Testis (tissue), 3 donors: ENCODE measurements around the gene CDC42SE2. TPM values are rescaled to one million over a fixed set of nuclear protein-coding genes. Genes with fewer than 3 reads are reported as not detected.
"Not testable (repeated sequence)": the region's sequence is repeated elsewhere in the genome, so short reads cannot be mapped to it uniquely, and the experiment has no call there.

Experiments
- DNase-seq: peaks from one replicate; pipeline ENCODE4 v3.0.0-alpha.2; 2019
- H3K27ac ChIP-seq, 2 donors: fragments of 200-600 bp; sonication (generic); one replicate each; pipeline ENCODE4 v1.5.1; 2019
- H3K27me3 ChIP-seq: fragments of 200-600 bp; sonication (generic); one replicate; pipeline ENCODE4 v1.5.1; 2019
- H3K36me3 ChIP-seq: fragments of 200-600 bp; sonication (generic); one replicate; pipeline ENCODE4 v1.5.1; 2017; ENCODE audit warnings: low read depth; ENCODE audit errors: missing control alignments
- H3K4me1 ChIP-seq: fragments of 200-600 bp; sonication (generic); one replicate; pipeline ENCODE4 v1.5.1; 2019
- H3K4me3 ChIP-seq, 2 donors: fragments of 200-600 bp; sonication (generic); one replicate each; pipeline ENCODE4 v1.5.1; 2017 to 2019
- H3K9me3 ChIP-seq: fragments of 200-600 bp; sonication (generic); one replicate; pipeline ENCODE4 v1.5.1; 2017
- POLR2A ChIP-seq: fragments of 450-650 bp; IDR thresholded peaks from one replicate; pipeline ENCODE4 v1.6.1; 2017; ENCODE audit warnings: antibody characterized with exemption, mild to moderate bottlenecking, moderate library complexity
- WGBS, 2 donors: methylation state at CpG; one replicate each; pipeline ENCODE4 v1.1.5; 2018; 5-methylcytosine and 5-hydroxymethylcytosine counted together
- intact Hi-C: fragments of 100-400 bp; cut with DNase I; formaldehyde crosslinking; loops from one replicate; pipeline ENCODE4 v1.15.1; 2023; ENCODE audit warnings: low total_unique reads
- polyA plus RNA-seq: library from polyadenylated mRNA; stranded (reverse); fragments of 350-450 nt; fragmentation: Illumina TruSeq; extraction: RNeasy Lipid Tissue Mini Kit (QIAGEN cat#74804); gene quantifications from one replicate; pipeline ENCODE4 v1.2.3, GENCODE V29; 2014; ENCODE audit warnings: low read depth, low replicate concordance; ENCODE audit not compliant: insufficient read depth
- total RNA-seq, 2 donors: library from RNA; depleted of rRNA; stranded (reverse); fragments of >200 nt; gene quantifications; one replicate each; pipeline ENCODE4 v1.2.3, GENCODE V29; 2016
- TF ChIP-seq, protein P1 (sequence below), 3 experiments: fragments of 450-650 bp in 2 of 3; fragments of 200-600 bp in 1 of 3; sonication (generic) in 1 of 3; IDR thresholded peaks; one replicate each; pipeline ENCODE4 v1.5.1; 2016 to 2019; ENCODE audit warnings: antibody characterized with exemption in 3 of 3, mild to moderate bottlenecking in 2 of 3, moderate library complexity in 1 of 3

CDC42SE2 gene
- total and polyA plus RNA-seq, 3 donors from 2014 or later: 57.6 to 72.8 (median 67.1) TPM

DNA sequence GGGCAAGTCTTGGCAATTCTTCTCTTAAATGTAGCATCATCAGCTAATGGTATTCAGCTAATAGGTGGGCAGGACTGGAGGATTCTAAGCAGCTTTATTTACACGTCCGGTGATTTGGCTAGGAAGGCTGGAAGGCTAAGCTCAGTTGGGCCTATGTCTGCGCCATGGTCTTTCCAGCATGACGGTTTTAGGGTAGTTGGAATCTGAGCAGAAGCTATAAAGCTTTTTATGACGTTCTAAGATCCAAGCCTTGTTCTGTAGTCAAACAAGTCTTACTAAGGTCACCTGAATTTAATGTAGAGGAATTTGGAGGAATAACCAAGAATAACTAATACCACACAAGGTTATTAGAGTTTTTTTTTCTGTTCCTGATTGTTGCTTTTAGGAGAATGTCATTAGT lies 66.2 kb downstream of the CDC42SE2 start:
- intact Hi-C loops: no loop called here
- Histone ChIP-seq H3K4me3 (no peak overlapping the region), H3K27ac (no peak overlapping the region), H3K4me1 (no peaks in the 10 kb centered on the region), H3K36me3 (no peaks in the 10 kb centered on the region), H3K27me3 (no peaks in the 10 kb centered on the region), H3K9me3 (no peaks in the 10 kb centered on the region)
- 86 to 97% methylated on average over 5 of the region's 5 CpGs for WGBS, 2 donors
- no peak for DNase-seq
- TF ChIP-seq, protein P1, sequence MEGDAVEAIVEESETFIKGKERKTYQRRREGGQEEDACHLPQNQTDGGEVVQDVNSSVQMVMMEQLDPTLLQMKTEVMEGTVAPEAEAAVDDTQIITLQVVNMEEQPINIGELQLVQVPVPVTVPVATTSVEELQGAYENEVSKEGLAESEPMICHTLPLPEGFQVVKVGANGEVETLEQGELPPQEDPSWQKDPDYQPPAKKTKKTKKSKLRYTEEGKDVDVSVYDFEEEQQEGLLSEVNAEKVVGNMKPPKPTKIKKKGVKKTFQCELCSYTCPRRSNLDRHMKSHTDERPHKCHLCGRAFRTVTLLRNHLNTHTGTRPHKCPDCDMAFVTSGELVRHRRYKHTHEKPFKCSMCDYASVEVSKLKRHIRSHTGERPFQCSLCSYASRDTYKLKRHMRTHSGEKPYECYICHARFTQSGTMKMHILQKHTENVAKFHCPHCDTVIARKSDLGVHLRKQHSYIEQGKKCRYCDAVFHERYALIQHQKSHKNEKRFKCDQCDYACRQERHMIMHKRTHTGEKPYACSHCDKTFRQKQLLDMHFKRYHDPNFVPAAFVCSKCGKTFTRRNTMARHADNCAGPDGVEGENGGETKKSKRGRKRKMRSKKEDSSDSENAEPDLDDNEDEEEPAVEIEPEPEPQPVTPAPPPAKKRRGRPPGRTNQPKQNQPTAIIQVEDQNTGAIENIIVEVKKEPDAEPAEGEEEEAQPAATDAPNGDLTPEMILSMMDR (IDR thresholded peaks at IDR 0.05): no peak
- no peak for TF ChIP-seq POLR2A

DNA sequence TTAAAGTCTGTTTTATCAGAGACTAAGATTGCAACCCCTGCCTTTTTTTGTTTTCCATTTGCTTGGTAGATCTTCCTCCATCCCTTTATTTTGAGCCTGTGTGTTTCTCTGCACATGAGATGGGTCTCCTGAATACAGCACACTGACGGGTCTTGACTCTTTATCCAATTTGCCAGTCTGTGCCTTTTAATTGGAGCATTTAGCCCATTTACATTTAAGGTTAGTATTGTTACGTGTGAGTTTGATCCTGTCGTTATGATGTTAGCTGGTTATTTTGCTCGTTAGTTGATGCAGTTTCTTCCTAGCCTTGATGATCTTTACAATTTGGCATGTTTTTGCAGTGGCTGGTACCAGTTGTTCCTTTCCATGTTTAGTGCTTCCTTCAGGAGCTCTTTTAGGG lies 71.9 kb downstream of the CDC42SE2 start:
- H3K36me3 ChIP-seq, H3K4me1 ChIP-seq, H3K9me3 ChIP-seq, H3K4me3 ChIP-seq, intact Hi-C loops, DNase-seq, H3K27me3 ChIP-seq, H3K27ac ChIP-seq: not testable (repeated sequence)
- WGBS, 2 donors: 90 to 100% methylated on average over 3 to 4 of the region's 4 CpGs

DNA sequence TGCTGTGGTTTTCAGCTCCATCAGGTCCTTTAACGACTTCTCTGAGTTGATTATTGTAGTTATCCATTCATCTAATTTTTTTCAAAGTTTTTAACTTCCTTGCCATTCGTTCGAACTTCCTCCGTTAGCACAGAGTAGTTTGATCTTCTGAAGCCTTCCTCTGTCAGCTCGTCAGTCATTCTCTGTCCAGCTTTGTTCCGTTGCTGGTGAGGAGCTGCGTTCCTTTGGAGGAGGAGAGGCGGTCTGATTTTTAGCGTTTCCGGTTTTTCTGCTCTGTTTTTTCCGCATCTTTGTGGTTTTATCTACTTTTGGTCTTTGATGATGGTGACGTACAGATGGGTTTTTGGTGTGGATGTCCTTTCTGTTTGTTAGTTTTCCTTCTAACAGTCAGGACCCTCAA lies 72.9 kb downstream of the CDC42SE2 start:
- H3K4me3 ChIP-seq, H3K27me3 ChIP-seq, H3K36me3 ChIP-seq, H3K4me1 ChIP-seq, H3K27ac ChIP-seq, H3K9me3 ChIP-seq, DNase-seq, intact Hi-C loops: not testable (repeated sequence)
- 93 to 97% methylated on average over 12 of the region's 12 CpGs for WGBS, 2 donors

DNA sequence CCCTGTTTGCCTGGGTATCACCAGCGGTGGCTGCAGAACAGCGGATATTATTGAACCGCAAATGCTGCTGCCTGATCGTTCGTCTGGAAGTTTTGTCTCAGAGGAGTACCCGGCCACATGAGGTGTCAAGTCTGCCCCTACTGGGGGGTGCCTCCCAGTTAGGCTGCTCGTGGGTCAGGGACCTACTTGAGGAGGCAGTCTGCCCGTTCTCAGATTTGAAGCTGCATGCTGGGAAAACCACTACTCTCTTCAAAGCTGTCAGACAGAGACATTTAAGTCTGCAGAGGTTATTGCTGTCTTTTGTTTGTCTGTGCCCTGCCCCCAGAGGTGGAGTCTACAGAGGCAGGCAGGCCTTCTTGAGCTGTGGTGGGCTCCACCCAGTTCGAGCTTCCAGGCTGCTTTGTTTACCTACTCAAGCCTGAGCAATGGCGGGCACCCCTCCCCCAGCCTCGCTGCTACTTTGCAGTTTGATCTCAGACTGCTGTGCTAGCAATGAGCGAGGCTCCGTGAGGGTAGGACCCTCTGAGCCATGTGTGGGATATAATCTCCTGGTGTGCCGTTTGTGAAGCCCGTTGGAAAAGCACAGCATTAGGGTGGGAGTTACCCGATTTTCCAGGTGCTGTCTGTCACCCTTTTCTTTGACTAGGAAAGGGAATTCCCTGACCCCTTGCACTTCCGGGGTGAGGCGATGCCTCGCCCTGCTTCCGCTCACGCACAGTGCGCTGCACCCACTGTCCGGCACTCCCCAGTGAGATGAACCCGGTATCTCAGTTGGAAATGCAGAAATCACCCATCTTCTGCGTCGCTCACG lies 73.6 kb downstream of the CDC42SE2 start:
- H3K36me3 ChIP-seq, H3K27ac ChIP-seq, intact Hi-C loops, DNase-seq, H3K9me3 ChIP-seq, H3K4me3 ChIP-seq, H3K27me3 ChIP-seq, H3K4me1 ChIP-seq: not testable (repeated sequence)
- WGBS, 2 donors: 94 to 98% methylated on average over 21 to 27 of the region's 27 CpGs

DNA sequence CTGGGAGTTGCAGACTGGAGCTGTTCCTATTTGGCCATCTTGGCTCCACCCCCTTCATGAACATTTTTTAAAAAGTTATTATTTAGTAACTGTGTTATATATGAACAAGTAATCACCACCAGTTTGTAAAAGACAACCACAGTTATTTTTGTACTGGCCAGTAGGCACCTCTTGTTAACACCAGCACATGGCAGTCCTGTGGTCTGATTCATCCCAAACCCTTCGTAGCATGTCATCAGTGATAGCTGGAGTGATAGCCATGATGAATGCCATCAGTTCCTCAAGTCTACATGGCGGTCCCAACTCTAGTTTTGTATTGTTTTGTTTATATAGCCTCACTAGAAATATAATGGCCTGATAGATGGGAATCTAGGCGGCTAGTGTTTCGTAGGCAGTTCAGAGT lies 74.2 kb downstream of the CDC42SE2 start:
- no peak overlapping the region for H3K27ac ChIP-seq
- H3K4me3 ChIP-seq: no peak overlapping the region
- WGBS, 2 donors: 96 to 99% methylated on average over 4 of the region's 4 CpGs
- no peak for DNase-seq
- intact Hi-C loops: no loop called here
- no peak for TF ChIP-seq POLR2A
- TF ChIP-seq, protein P1 (IDR thresholded peaks at IDR 0.05): no peak
- no peaks in the 10 kb centered on the region for H3K4me1 ChIP-seq
- no peaks in the 10 kb centered on the region for H3K9me3 ChIP-seq
- no peaks in the 10 kb centered on the region for H3K36me3 ChIP-seq
- no peaks in the 10 kb centered on the region for H3K27me3 ChIP-seq

DNA sequence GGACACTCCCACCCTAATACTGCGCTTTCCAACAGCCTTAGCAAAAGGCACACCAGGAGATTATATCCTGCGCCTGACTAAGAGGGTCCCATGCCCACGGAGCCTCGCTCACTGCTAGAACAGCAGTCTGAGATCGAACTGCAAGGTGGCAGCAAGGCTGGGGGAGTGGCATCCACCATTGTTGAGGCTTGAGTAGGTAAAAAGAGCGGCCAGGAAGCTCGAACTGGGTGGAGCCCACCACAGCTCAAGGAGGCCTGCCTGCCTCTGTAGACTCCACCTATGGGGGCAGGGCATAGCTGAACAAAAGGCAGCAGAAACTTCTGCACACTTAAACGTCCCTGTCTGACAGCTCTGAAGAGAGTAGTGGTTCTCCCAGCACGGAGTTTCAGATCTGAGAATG lies 80.4 kb downstream of the CDC42SE2 start:
- intact Hi-C loops, H3K27me3 ChIP-seq, H3K9me3 ChIP-seq, H3K27ac ChIP-seq, H3K4me3 ChIP-seq, DNase-seq, H3K36me3 ChIP-seq, H3K4me1 ChIP-seq: not testable (repeated sequence)
- whole genome bisulfite sequencing, 2 donors: 97 to 100% methylated on average over 8 to 9 of the region's 9 CpGs

DNA sequence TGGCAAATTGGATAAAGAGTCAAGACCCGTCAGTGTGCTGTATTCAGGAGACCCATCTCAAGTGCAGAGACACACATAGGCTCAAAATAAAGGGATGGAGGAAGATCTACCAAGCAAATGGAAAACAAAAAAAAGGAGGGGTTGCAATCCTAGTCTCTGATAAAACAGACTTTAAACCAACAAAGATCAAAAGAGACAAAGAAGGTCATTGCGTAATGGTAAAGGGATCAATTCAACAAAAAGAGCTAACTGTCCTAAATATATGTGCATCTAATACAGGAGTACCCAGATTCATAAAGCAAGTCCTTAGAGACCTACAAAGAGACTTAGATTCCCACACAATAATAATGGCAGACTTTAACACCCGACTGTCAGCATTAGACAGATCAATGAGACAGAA lies 82.4 kb downstream of the CDC42SE2 start:
- intact Hi-C loops, DNase-seq, H3K4me1 ChIP-seq, H3K36me3 ChIP-seq, H3K27me3 ChIP-seq, H3K27ac ChIP-seq, H3K9me3 ChIP-seq, H3K4me3 ChIP-seq: not testable (repeated sequence)
- 95 to 100% methylated on average over 3 of the region's 3 CpGs for WGBS, 2 donors
